ENCODE results near the gene NPBWR2. TPM values are rescaled to one million over a fixed set of nuclear protein-coding genes. Genes with fewer than 3 reads are reported as not detected.

NPBWR2 gene
- total and polyA plus RNA-seq, 2 experiments from 2014 or later: not detected

DNA sequence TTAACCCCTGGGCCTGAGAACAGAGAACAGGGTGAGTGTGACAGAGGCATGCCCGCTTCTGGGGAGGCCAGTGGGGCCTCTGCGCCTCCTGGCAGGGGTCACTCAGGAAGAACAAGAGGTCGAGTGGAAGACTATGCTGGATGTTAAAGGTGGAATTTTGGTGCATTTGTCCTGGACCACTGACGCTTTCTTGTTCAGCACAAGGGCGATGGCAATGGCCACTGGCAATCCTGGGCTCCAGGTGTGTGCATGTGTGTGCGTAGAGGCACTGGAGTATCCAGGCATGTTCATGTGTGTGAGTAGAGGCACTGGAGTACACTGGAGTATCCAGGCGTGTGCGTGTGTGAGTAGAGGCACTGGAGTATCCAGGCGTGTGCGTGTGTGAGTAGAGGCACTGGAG lies 23.5 kb upstream of the NPBWR2 start (continued):
- no peak for TF ChIP-seq NANOG (IDR thresholded peaks at IDR 0.05; ENCODE audit: borderline replicate concordance)
- TF ChIP-seq POLR2AphosphoS5 (IDR thresholded peaks at IDR 0.05; ENCODE audit: low read depth): no peak

- Histone ChIP-seq H3K36me3 (ENCODE audit: insufficient read depth) (no peaks in the 10 kb centered on the region), H2AFZ (no peak overlapping the region), H3K4me3 (no peak overlapping the region), H3K4me2 (no peak overlapping the region), H4K20me1 (replicated peaks; ENCODE audit: insufficient read depth) (no peaks in the 10 kb centered on the region), H3K9me2 (ENCODE audit: insufficient read depth) (no peaks in the 10 kb centered on the region), H3F3A (replicated peaks; ENCODE audit: low read depth) (no peaks in the 10 kb centered on the region), H3K27ac (ENCODE audit: low read depth) (no peak overlapping the region), H3K4me1 (ENCODE audit: insufficient read depth) (no peaks in the 10 kb centered on the region; the same call in 1 of the 2 replicates), H3K79me2 (replicated peaks; ENCODE audit: insufficient read depth) (no peaks in the 10 kb centered on the region), H3K27me3 (ENCODE audit: insufficient read depth) (no peaks in the 10 kb centered on the region)
- DNase-seq (ENCODE audit: low spot score) (no peak), ATAC-seq (no peak)
- no peaks in the 10 kb centered on the region for H3K36me3 Mint-ChIP-seq (ENCODE audit: low read depth)
- no peak overlapping the region for H3K4me3 Mint-ChIP-seq
- TF ChIP-seq NANOG (IDR thresholded peaks at IDR 0.05; ENCODE audit: borderline replicate concordance) (no peak), ZNF331 (CRISPR knock-in tag; IDR thresholded peaks at IDR 0.05; ENCODE audit: low read depth) (no peak), CREB1 (CRISPR knock-in tag; IDR thresholded peaks at IDR 0.05; ENCODE audit: low read depth) (no peak), JUNB (IDR thresholded peaks at IDR 0.05; ENCODE audit: unreplicated experiment) (no peak), REST (IDR thresholded peaks at IDR 0.05; ENCODE audit: unreplicated experiment) (no peak), EZH2 (IDR thresholded peaks at IDR 0.05; ENCODE audit: low read depth, unreplicated experiment) (no peak), CTCF (conservative IDR thresholded peaks at IDR 0.05; ENCODE audit: low read depth in 2 of 2) (no peak), POLR2AphosphoS5 (IDR thresholded peaks at IDR 0.05; ENCODE audit: low read depth) (no peak), ZNF114 (CRISPR knock-in tag; IDR thresholded peaks at IDR 0.05) (no peak)
- peaks cover 6% of the 10 kb centered on the region for H3K9me3 Mint-ChIP-seq
- no peak overlapping the region for H3K27ac Mint-ChIP-seq
- peaks cover 2% of the 10 kb centered on the region for H3K27me3 Mint-ChIP-seq (ENCODE audit: insufficient read depth, low read depth, poor library complexity)
- 0 out of 3 replicates have a peak, but pooled peaks cover 2% of the 10 kb centered on the region for H3K4me1 Mint-ChIP-seq
Measured at GRCh38 chr20:64130271-64130670, 22.9 kb upstream of the NPBWR2 start.

Data from GM23338 (cell line).